ENCODE results near the gene RIMOC1. TPM values are rescaled to one million over a fixed set of nuclear protein-coding genes. Genes with fewer than 3 reads are reported as not detected.

The RIMOC1 gene
- total RNA-seq, 1 donor from 2014 or later: 10.6 TPM

Other genes starting within 250 kb of the RIMOC1 start
- 0.75 TPM for gene OXCT1, start 33.9 kb upstream of the RIMOC1 start, total RNA-seq
- gene FBXO4, start 20.9 kb downstream of the RIMOC1 start, total RNA-seq: 5.6 TPM